CD4-positive, alpha-beta T cell treated with Interleukin-15 for 1 hour (primary cell): ENCODE data around the gene ADCY3.
A peak's percentile ranks its signal among the peaks of the same experiment; 100 is the strongest.

ENCODE experiments used
- DNase-seq: peaks from one replicate; pipeline ENCODE4 v3.0.0-alpha.2; 2020

The ADCY3 gene

DNA sequence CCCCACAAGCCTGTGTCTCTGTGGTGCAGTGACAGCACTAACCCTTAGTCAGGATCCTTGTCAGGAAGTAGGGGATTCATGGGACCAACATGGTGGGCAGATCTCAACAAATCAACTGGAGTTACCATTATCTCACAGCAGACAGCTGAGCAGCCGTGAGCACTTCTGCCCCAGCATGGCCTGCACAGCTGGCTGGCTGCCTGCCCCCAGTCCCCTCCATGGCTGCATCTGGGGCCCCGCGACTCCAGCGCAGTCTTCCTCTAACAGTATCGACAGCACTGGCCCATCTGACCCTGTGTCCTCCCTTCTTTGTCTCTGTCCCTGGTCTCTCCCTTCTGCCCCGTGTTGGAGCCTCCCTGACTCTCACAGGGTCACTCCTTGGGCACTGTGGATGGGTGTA, 4.7 kb upstream of the ADCY3 start:
- DNase-seq = no peak

DNA sequence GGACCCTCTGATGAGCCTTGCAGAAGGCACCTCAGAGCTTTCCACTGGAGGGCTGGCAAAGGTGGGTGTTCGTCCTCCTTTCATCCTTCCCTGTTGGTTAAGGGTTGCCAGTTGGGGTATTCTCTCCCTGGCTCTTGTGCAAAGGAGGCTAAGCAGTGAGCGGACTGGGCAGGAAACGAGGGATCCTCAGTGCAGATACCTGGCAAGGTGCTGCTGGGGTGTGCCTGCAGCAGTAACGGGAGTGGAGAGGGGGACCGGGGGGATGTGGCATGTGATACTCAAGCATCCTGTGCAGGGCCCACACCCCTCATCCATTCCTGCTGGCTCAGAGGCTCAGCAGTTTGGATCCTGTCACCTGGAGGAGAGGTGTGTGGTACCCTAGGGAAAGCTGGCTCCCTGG, 4.2 kb upstream of the ADCY3 start:
- DNase-seq = no peak

DNA sequence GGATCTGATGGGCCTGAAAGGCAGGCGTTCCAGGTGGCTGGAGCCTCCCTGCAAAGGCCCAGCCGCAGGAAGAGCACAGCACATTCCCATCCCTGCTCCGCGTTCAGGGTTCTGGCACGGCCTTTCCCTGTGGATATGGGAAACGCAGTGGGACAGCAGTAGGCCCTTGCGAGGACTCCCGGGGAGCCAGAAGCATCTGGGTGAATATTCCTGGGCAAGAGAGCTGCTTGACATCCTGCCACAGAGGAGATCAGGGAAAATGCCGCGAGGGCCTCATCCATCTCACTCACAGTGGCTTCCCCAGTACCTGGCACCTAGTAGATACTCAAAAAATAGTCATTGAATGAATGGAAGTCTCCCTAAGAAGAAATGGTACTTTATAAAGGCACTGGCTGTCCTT, 3.1 kb upstream of the ADCY3 start:
- DNase-seq = no peak

DNA sequence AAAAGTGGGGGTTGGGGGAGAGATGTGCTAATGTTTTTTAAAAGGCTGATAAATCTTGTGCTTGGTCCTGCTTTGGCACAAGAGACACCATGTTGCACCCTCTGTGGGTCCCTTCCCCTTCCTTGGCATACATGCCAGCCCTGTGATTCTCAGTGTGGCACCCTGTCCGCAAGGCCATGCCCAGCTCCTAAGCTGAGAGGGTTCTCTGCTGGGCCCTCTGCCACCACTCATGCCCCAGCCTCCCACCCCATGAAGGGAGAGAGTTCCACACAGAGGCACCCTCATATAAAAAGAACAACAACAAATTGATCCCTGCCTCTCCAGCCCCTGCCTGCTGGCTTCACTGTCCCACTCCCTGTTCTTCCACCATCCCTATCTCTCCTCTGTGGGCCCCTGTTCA, 2.5 kb upstream of the ADCY3 start:
- DNase-seq = no peak

DNA sequence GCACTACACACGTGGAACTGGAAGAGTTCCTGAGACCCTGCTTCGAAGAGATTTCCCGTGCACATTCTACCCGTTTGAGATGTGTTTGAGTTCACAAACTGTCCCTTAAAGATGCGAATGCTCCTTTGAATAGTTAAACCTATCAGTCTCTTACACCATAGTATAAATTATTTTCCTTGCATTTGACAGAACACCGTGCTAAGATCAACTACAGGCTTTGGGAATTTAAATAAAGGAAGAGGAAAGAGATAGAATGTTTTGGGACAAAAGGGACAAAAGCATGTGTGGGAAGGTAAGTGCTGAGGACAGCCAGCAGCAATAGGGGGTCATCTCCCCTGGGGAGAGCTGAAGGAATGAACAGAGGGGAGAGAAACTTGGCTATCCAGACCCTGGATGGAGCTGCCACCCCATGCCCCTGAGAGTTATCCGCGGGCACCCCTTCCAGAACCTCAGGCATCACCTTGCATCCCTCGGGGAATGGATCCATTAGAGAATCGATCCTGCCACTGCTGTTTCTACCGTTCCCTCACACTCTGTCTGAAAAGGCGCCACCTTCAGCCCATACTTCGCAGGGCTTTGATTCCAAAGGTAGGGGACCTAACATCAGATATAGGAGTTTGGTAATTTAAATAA, 888 bp upstream of the ADCY3 start:
- DNase-seq = no peak

DNA sequence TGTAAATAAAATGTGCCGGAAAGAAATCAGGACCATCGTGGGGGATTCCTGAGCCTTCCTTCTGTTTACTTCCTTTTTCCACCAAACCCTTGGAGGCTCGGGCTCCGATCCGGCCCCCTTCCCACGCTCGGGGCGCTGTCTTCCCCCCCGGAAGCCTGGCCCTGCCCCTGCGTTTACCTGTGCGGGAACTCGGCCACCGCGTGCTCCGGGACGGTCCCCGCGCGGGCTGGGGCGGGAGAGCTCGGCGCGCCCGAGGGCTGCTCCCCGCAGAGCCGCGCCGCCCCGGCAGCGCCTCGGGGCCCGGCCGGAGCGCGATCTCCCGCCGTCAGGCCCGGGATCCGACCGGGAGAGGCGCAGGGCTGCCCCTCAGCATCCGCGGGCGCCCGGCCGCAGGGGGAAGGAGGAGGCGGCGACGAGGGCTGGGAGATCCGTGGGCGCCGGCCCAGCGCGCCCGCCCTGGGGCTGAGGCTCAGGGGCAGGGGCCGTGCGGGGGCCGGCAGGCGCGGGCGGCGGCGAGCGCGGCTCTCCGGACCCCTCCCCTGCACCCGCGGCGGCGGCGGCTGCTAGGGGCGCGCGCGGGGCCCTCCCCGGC, 435 bp downstream of the ADCY3 start:
- DNase-seq = no peak

DNA sequence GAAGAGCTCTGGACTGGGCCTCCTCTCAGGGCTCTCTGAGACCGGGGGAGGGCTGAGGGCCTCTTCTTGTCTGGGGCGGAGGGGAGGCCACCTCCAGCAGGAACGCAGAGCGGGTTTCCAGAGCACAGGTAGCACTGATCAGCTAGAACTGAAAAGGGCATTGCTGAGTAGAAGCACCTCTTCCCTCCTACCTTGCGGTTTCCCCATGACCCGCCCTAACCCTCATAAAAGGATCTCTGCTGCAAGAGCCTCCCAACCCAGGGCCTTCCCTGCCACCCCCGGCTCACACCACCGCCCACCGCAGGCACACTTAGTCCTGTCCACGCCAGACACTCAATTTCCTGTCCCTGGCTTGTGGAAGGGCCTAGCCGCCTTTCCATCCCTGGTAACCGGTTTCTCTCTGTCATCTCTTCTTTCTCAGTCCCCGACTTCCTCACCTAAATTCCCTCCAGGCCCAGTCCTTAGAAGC, 966 bp downstream of the ADCY3 start:
- DNase-seq = peak; percentile 56

DNA sequence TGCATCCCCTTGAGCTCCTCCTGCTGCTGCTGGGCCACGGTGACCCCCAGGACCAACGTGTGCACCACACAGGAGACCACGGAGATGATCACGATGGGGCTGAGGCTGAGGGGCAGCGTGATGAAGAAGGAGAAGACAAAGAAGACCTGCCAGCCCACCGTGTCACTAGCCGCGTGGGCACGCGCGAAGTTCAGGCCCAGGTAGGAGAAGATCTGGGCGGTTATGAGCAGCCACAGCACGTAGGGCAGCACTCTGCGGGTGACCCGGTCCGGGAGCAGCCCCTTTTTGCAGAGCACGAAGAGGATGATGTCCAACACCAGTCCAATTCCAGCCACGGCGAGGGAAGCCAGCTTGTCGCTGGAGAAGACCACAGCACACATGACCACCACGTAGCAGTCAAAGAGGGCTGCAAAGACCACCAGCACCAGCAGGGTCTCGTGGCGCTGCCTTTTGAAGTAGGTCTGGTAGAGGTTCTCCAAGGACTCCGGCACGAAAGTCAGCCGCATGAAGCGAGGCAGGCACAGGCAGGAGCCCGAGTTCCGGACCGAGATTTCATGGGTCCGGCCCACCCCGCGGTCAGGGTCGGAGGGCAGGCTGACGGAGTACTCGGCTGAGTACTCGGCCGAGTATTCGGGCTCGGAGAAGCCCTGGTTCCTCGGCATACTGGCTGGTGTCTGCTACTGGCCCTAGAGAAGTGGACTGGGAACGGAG, 1.6 kb downstream of the ADCY3 start:
- DNase-seq = no peak

DNA sequence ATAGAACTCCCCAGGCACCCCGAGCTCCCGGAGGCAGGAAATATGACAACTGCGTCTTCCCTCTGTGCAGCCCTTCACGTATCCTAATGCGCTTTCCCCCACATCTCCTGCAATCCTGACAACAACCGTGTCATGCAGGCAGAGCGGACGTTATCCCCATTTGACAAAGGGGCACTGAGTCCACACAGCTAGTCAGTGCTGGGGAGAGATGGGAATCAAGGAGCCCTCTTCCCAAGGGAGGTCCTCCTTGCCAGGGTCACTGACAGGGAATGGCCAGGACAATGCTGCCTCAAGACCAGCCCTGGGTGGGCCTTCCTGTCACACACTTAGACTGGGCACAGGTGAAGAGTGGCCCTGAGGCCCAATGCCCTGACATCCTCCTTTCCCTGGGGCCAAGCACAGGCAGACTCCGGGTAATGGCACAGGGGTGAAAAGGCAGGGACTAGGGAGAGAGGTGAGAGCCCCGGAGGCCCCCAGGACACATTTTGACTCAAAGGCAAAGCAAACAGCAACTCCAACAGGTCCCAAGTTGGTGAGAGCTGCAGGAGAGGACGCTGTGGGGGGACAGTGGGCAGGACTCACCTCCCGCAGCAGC, 2.2 kb downstream of the ADCY3 start:
- no peak for DNase-seq

DNA sequence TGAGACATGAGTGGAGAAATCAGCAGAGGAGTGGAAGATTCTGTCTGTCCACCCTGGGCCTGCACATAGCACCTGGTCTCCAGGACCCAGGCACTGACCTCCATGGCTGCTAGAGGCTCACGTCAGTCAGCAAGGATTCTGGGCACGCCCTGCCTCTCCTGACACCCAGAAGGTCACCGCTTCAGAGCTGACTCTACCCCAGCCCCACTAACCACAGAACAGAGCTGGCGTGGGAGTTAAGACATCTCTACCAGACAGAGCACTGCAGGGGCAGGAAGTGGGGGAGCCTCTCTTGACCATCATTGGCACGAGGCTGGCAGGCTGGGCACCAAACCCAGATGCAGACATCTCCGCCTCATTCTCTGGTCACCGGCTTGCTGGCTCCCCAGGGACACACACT, 3.0 kb downstream of the ADCY3 start:
- DNase-seq = no peak

DNA sequence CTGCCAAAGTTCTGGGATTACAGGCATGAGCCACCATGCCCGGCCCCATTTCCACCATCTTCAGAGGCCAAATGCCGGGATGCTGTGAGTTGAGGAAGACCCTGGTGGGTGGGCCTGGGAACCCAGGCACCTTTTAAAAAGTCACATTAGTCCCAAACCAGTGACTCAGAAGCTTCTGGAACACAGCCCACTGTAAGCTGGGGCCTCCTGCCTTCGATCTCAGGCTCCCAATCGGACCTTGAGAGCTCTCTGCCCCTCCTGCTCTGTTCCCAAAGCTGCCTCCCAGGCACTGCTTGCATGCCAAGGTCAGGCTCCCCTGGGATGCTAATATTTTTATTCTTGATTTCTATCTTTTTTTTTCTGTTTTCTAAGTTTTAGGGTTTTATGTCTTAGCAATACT, 4.2 kb downstream of the ADCY3 start:
- DNase-seq = no peak

DNA sequence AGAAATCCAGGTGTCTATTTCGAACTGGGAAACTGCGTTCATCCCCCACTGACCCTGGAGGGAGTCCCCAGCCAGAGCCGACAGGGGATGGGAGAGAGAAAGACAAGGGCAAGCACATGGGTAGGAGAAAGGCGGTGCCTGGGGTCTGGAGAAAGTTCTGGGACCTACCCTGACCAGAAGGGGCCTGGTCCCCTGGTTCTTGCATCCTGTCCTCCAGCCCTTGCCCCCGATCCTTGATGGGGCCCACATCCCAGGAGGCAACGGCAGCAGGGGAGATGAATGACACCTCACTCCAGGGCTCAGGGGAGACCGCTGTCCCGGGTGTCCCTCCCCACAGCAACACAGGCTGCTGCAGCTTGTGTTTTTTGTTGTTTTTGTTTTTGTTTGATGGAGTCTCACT, 4.9 kb downstream of the ADCY3 start:
- no peak for DNase-seq

DNA sequence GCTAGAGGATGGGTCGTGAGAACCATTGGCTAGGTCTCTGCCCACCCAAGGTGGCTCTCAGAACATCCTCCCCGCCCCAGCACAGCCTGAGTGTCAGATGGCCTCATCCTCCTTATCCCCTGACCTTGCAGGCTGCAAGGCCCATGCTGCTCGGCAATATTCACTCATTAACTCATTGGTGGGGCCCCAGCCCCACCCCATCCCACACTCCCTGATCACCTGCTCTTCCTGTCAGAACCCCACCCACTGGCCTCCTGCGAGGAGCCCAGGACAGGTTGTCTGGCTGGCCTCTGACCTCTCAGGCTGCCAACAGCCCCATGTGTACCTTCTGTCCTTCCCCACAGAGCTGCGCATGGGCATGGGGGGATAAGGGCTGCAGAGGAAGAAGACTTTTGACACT, 5.3 kb downstream of the ADCY3 start:
- DNase-seq = no peak

DNA sequence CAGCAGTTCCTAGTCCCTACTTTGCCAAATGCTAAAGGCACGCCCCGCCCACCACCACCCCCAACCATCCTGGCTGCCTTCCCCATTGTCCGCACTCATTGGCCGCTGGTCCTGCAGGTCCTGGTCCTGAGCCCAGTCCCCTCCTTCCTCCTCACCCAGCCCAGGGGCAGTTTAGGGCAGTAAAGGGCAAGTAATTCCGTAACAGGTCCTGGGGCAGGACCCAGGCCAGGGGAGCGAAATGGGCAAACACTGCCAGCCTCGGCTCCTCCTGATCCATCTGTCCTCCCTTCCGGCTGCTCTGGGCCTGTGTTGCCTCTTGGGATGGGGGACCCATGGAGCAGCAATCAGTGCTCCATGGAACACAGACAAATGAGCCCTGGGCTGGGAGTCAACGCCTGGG, 6.1 kb downstream of the ADCY3 start:
- no peak for DNase-seq

DNA sequence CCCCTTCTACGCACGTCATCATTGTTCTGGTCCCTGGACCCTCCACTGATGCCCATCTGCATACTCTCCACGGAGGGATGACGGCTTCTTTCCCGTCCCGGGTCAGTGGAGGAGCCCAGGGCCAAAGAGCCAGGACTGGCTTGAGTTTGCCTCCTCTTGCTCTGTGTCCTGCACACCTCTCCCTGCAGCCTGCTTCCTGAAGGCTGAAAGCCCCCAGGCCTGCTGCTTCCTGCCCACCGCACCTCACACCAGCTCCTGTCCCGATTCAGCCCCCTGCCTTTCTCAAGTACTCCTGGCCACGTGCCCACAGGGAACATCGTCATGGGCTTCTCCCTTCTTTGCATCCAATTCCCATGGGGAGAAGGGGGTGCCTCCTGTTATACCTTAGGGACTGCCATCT, 7.1 kb downstream of the ADCY3 start:
- DNase-seq = no peak

DNA sequence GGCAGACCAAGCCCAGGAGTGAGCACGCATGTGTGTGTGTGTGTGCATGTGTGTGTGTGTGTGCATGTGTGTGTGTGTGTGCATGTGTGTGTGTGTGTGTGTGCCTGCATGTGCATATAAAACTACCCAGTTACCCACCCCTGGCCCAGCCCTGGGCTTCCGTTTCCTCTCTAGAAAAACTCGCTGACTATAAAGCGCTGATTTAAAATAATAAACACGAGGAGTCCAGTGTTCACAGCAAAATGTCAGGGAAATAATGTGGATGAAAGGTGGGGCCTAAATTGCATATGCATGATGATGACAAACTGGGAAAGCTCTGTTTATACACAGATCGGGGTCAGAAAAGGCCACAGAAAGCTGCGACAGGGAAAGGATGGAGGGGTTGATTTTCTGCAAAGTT, 7.5 kb downstream of the ADCY3 start:
- no peak for DNase-seq

DNA sequence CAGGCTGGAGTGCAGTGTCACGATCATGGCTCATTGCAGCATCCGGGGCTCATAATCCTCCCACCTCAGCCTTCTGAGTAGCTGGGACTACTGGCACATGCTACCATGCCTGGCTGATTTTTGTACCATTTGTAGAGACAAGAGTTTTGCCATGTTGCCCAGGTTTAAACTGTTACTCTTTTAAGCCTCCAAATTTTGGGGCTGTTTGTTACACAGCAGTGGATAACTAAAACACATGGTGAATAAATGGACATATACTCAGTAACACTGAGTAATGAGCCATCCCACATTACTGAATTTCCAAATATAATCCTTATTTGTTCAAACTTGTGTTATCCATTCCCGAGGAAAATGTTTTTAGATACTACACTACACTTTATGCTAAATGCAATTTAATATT, 9.8 kb downstream of the ADCY3 start:
- DNase-seq = no peak

DNA sequence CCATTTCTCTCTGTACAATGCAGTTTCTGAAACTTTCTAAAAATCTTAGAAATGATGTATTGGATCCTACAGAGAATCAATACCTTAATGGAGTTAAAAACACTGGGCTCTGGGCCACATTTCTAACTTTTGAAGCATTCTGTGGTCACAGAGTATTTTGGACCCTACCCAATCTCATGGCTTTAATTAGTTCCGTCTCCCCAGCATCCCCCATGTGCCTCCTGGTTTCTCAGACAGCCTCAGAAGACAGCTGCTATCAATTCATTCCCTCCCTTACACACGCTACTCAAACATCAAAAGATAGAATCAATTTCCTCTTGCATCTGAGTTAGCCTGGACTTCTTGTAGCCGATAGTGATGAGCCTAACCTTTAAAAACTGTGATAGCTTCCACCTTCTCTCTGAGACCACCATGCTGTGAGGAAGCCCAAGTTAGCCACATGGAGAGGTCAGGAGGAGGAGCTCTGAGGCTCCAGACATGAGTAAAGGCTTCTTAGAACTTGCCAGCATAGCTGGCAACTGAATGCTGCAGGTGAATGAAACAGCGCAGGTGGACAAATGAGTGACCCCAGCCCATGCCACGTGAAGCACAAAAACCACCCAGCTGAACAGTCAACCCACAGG, 10.4 kb downstream of the ADCY3 start:
- DNase-seq = no peak

DNA sequence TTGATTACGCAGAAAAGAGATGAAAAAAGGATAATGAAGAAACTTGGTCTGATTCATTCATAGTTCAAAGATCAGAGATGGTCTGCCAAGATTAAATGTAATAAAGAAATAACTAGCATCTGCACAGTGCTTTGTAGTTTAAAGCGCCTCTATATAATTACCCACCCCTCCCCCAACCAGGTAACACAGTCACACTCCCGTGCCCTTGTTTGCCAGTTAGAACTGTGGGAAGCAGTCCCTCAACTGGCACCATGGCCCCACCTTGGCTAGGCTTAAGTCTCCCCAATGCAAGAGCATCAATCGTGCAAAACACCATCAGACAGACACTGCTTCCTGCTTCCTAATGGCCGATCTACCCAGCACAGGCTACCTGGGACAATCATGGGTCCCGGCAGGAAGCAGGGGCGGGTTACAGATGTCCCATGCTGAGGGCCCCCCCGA, 11.6 kb downstream of the ADCY3 start:
- DNase-seq = no peak

DNA sequence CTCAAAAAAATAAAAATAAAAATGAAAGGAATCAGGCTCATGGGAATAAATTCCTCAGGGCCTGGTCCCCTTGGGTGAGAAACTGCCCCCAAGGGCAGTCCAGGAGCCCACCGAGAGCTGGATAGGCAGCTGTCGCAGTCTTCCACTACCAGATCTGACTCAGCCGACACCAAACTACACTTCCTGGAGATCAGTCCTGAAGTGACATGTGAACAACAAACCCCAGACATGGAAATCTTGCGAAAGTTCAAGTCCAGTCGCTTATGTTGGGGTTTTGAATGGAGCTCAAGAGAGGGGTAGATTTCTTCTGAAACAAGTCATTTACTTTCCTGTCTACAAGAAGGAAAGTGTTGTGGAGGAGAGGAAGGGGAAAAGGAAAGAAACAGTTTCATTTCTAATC, 12.9 kb downstream of the ADCY3 start:
- no peak for DNase-seq

DNA sequence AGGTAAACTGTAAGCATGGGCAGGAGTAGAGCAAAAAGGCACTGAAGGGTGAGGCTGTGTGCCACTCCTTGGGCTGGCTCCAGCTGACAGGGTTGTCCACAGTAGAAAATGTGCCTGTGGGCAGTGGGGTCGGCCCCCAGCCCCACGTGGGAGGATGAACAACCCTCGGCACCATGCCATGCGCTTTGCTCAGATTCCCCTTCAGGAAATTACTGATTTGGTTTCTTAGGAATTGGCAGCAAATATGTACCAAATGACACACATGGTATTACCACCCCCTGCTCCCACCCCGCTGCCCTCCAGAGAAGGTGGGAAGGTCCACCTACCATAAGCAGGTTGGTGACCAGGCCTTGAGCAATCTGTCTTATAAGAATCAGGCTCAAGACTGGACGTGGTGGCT, 13.6 kb downstream of the ADCY3 start:
- DNase-seq = no peak

DNA sequence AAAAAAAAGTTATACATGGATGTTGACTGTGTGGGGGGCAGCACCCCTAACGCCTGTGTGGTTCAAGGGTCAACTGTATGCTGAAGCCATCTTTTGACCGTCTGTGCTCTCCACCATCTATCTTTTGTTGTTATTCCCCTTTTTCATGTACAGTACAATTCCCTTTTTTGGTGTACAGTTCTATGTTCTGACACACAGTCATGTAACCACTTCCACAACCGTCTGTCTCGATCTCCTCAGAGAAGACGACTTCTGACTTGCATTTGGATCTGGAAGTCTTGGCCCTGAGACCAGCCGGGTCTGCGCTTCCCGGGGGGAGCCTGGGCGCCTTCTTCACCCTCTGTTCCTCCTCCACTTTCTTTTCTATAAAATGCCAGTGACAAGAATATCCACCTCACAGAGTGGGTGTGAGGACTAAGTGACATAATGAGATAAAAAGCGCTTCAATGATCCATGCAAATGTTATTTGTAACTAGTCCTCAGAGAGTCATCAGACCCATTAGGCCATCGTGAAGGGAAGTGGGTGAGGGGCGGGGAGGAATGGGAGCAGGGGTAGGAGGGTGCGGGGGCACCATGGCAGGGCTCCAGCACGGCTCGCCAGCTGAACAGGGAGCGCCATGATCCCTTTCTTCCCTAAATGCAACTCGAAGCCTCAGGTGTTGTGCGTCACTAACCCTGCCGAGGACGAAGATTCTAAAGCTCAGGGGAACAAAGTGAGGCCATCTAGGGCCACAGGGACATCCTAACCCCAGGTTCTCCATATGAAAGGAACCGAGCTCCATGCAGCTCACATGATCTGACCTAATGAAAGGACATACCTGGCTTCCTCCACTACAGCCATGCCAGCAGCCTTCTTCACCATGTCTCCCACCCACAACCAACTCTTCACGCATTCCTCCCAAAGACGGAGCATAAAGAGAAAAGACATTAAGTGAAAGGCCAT, 16.6 kb downstream of the ADCY3 start:
- no peak for DNase-seq
